Measurements from ENCODE around the gene TLR6. TPM values are rescaled to one million over a fixed set of nuclear protein-coding genes. Genes with fewer than 3 reads are reported as not detected.

The TLR6 gene
- total and polyA plus RNA-seq, 4 donors, result 0.26 to 2.1 (median 1.3) TPM

- no peak for TF ChIP-seq FOXA1 (IDR thresholded peaks at IDR 0.05)
- no peak for TF ChIP-seq NR2F2 (IDR thresholded peaks at IDR 0.05)
Measured at GRCh38 chr4:38818441-38818976, 38.1 kb downstream of the TLR6 start (continued).

GRCh38 chr4:38815885-38816782 lies 40.5 kb downstream of the TLR6 start:
- Histone ChIP-seq H3K4me3 (ENCODE audit: low read depth in 1 of 3, low read length in 3 of 3) (no peak overlapping the region), H3K9me3 (ENCODE audit: control insufficient read depth in 4 of 4, low read length in 3 of 4) (no peaks in the 10 kb centered on the region), H3K4me1 (ENCODE audit: control insufficient read depth in 4 of 4, insufficient read depth in 4 of 4, low read length in 3 of 4) (no peaks in the 10 kb centered on the region), H3K27me3 (ENCODE audit: control insufficient read depth in 4 of 4, insufficient read depth in 4 of 4, low read length in 3 of 4) (no peaks in the 10 kb centered on the region), H3K9ac (ENCODE audit: low read depth in 1 of 2, low read length in 2 of 2) (no peak overlapping the region), H3K36me3 (ENCODE audit: control insufficient read depth in 4 of 4, insufficient read depth in 3 of 4, low read depth in 1 of 4, low read length in 3 of 4) (no peaks in the 10 kb centered on the region), H3K27ac (ENCODE audit: low read depth in 1 of 2, low read length in 2 of 2) (peak overlapping the region; percentile 40 to 45)
- no peak for DNase-seq (ENCODE audit: low spot score)
- peak; percentile 9 for TF ChIP-seq SP1 (IDR thresholded peaks at IDR 0.05)
- no peak for TF ChIP-seq FOXA1 (IDR thresholded peaks at IDR 0.05)
- 80% methylated on average over 3 of the region's 3 CpGs for WGBS

GRCh38 chr4:38814386-38814785 lies 42.2 kb downstream of the TLR6 start:
- no peaks in the 10 kb centered on the region for H3K4me1 ChIP-seq (ENCODE audit: control insufficient read depth in 4 of 4, insufficient read depth in 4 of 4, low read length in 3 of 4)
- TF ChIP-seq REST (IDR thresholded peaks at IDR 0.05) (no peak), SP1 (IDR thresholded peaks at IDR 0.05) (no peak), RAD21 (IDR thresholded peaks at IDR 0.05) (no peak), HNF4A (conservative IDR thresholded peaks at IDR 0.05) (no peak), NR2F2 (IDR thresholded peaks at IDR 0.05) (no peak), HNF4G (IDR thresholded peaks at IDR 0.05) (no peak), MAX (IDR thresholded peaks at IDR 0.05) (no peak), FOXA1 (IDR thresholded peaks at IDR 0.05) (no peak), TAF1 (conservative IDR thresholded peaks at IDR 0.05) (no peak), GABPA (IDR thresholded peaks at IDR 0.05 in 1 of 2, conservative IDR thresholded peaks at IDR 0.05 in 1 of 2) (no peak), ZBTB33 (IDR thresholded peaks at IDR 0.05) (no peak), JUND (IDR thresholded peaks at IDR 0.05) (no peak), RXRA (IDR thresholded peaks at IDR 0.05) (no peak), EGR1 (IDR thresholded peaks at IDR 0.05; ENCODE audit: low read depth in 2 of 2) (no peak), FOXA2 (IDR thresholded peaks at IDR 0.05) (no peak), ATF3 (IDR thresholded peaks at IDR 0.05) (no peak), CTCF (IDR thresholded peaks at IDR 0.05; ENCODE audit: low read depth, low read length, missing input control) (no peak)

More at GRCh38 chr4:38814386-38814785, 42.2 kb downstream of the TLR6 start:
- no peak overlapping the region for H3K9ac ChIP-seq (ENCODE audit: low read depth in 1 of 2, low read length in 2 of 2)
- no peaks in the 10 kb centered on the region for H3K9me3 ChIP-seq (ENCODE audit: control insufficient read depth in 4 of 4, low read length in 3 of 4)
- WGBS, result 79% methylated on average over 3 of the region's 3 CpGs
- no peak for DNase-seq (ENCODE audit: low spot score)
- H3K36me3 ChIP-seq (ENCODE audit: control insufficient read depth in 4 of 4, insufficient read depth in 3 of 4, low read depth in 1 of 4, low read length in 3 of 4), result no peaks in the 10 kb centered on the region
- H3K4me3 ChIP-seq (ENCODE audit: low read depth in 1 of 3, low read length in 3 of 3), result no peak overlapping the region
- no peaks in the 10 kb centered on the region for H3K27me3 ChIP-seq (ENCODE audit: control insufficient read depth in 4 of 4, insufficient read depth in 4 of 4, low read length in 3 of 4)
- H3K27ac ChIP-seq (ENCODE audit: low read depth in 1 of 2, low read length in 2 of 2), result no peak overlapping the region
